Activated T-cell treated with anti-CD3 and anti-CD28 coated beads, Interleukin-2, amount 50 U/mL, for 48 hours (primary cell): ENCODE data around the gene SPDL1.

Source experiments
- DNase-seq, 2 experiments: peaks; one replicate each; pipeline ENCODE4 v3.0.0-alpha.2; 2020

SPDL1 gene, protein sequence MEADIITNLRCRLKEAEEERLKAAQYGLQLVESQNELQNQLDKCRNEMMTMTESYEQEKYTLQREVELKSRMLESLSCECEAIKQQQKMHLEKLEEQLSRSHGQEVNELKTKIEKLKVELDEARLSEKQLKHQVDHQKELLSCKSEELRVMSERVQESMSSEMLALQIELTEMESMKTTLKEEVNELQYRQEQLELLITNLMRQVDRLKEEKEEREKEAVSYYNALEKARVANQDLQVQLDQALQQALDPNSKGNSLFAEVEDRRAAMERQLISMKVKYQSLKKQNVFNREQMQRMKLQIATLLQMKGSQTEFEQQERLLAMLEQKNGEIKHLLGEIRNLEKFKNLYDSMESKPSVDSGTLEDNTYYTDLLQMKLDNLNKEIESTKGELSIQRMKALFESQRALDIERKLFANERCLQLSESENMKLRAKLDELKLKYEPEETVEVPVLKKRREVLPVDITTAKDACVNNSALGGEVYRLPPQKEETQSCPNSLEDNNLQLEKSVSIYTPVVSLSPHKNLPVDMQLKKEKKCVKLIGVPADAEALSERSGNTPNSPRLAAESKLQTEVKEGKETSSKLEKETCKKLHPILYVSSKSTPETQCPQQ

DNA sequence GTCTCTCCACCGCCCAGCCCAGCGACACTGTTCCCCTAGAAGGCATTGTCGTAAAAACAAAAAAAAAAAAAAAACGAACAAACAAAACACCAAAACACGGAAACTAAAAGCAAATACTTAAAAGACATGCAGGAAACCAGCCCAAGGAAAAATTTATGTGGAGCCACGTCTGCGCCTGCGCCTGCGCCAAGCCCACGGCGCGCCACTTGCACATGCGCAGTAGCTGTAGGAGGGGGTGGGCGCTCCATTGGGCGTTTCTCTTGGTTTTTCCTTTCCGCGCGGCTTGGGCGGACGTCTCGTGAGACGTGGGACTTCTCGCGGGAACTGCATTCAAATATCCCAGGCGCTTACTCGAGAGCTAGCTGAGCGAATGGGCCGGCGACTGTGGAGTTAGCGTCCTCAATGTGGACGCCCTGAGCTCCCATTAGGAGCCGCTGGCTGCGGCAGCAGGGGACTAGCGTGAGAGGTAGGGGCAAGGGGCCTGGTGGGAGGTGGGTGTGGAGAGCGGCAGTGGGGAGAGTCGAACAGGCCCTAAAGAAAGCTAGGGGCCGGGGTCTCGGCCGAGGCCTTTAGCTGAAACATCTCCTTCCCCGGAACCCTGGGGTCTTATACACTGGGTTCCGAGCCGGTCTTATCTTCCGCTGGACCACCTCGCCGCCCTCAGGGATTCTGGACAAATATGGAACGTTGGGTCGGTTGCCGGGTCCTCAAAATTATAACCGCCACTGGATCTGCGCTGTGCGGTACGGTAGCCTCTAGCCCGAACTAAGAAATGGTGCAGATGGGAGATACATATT is at the start of gene SPDL1:
Gene SPDL1, plus strand, starts transcription at position 350 of the 797 bp plus-strand sequence. CDS start 4,644 bp downstream, outside the sequence.
- DNase-seq: peak; percentile 96

DNA sequence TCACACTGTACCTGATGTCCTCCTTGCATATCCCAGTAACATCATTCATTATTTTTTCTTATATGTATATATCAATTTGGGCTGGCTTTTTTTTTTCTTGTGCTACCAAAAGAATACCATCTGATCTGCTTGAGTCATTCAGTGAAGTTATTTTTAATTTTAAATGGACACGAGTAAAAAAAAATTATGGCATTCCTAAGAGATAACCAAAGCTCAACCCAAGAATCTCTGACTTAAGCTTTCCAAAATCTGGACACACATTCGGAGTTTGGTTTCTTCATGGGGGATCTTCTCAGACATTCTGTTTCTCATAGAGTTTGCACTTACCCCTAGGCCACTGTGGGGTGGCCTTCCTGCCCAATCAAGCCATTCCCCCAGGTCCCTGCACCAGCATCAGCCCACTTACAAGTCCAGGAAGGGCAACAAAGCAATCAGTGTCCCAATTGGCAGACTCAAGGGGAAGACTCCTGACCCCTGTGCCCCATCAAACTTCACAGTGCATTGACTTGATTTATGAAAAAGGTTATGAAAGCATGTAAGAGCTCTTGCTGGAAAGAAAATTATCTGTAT is 49.2 kb upstream of the SPDL1 start:
- no peak for DNase-seq

DNA sequence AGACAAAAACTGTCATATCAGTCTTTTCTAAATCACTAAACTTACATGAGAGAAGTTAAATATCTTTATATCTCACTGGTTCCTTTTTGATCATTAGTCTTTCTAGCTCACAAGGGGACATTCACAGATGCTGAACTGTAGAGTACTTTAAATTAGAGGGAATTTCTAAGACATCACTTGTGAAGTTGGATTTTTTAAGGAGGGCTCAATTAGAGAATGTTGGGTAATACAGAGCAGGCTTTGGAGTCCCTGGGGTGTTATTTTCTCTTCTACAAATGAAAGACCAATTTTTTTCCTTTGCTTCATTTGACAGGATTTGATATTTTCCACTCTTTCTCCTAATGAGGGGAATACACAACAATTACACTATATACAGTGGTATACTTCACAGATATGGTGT is 48.6 kb upstream of the SPDL1 start:
- DNase-seq: no peak

DNA sequence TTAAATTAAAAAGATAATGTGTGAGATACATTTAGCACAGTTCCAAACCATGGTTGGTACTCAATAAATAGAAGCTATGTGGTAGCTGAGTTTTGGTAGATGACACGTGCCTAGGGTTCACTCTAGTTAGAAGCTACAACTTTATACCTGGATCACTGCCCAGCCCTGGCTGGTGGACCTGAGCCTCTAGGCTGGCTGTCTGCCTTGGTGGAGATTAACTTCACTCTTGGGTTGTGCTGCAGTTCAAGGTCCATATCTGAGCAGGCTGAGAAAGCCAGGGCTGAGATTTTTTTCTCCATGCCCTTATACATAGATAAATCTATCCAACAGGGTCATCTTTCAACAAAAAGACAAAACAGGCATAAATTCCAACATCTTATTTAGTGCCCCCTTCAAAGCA is 44.6 kb upstream of the SPDL1 start:
- no peak for DNase-seq

DNA sequence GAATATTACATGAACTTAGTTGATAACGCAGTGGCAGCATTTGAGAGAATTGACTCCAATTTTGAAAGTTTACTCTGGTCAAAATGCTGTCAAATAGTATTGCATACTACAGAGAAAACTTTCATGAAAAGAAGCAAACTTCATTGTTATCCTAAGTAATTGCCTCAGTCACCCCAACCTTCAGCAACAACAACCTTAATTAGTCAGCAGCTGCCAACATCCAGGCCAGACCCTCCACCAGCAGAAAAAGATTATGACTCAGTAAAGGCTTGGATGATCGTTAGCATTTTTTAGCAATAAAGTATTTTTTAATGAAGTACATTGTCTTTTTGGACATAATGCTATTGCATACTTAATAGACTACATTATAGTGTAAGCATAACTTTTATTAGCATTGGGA is 40.8 kb upstream of the SPDL1 start:
- DNase-seq: no peak

DNA sequence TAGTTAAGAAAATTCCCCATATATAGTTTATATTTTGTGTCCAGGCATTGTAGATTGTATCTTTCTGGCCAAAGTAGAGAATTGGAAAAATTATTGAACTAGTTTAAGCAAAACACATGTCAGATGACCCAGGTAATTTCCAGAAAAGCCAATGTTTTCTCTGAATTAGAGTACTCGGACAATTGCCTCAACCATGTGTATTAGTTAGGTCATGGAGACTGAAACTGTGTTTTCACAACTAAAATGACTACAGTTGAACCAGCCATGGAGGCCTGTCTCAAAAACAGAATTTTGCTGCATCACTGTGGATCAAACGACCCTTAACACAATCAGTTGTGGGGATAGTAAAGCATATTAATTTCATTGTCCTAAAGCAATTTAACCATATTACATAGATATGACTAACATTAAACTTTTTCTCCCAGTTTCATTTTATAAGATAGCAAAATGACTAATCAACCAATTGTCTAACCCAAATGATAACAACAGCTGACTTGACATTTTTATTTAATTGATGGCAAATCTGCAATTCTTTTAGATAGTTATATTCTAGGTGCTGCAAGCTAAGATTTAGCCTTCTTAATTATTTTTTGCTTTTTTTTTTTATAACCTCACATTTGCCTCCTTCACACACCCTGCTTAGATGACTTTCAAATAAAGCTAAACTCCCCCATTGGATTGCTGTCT is 39.2 kb upstream of the SPDL1 start:
- DNase-seq: no peak

DNA sequence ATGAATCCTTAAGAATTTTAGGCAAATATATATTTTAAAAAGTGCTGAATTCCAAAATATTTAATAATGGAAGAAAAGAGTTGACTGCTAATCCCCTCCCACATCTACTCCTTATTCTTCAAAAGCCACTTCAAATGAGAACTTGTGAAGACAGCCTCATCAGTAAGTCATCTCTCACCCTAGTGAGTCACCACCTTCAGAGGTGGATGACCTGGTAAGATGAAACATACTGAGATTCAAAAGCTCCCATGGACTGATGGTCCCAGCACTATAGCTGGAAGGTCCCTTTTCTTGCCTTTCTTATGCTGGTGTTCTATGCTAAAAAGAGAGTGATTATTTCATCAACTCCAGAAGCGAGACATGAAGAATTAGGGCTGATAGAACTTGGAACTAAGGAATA is 37.8 kb upstream of the SPDL1 start:
- no peak for DNase-seq

DNA sequence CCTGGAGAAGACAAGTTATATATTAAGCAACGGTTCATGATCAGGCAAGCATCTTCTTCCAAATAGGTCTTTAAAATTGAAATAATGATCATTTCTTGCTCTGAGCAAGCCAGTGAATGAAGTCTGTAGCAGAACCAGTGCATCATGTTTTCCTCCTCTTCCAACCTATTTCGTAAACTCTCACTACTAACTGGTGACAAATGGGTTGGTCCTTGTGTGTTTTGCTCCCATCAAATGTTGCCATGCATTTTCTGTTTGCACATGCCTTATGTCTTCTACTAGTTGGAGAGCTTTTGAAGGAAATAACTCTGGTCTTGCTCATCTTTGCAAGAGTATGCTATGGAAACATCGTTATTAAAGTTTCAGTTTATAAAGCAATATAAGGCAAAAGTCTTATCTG is 37.2 kb upstream of the SPDL1 start:
- no peak for DNase-seq

DNA sequence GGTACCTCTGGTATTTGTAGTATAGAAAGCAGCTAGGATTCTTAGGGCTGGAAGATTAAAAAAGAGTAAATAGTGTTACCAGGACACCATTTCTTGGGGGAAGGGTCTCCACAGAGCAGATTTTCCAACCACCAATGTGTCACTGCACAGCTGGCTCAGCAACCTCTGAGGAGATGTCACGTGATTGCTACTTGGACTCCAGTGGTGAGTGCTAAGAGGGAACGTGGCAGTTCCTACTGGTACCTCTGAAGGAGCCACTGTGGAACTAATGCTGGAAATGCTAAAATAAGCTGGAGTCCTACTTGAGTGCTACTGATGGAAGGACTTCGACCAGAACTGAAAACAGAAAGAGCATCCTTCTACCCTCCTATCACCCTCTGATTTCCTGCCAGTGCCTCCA is 36.1 kb upstream of the SPDL1 start:
- DNase-seq: no peak

DNA sequence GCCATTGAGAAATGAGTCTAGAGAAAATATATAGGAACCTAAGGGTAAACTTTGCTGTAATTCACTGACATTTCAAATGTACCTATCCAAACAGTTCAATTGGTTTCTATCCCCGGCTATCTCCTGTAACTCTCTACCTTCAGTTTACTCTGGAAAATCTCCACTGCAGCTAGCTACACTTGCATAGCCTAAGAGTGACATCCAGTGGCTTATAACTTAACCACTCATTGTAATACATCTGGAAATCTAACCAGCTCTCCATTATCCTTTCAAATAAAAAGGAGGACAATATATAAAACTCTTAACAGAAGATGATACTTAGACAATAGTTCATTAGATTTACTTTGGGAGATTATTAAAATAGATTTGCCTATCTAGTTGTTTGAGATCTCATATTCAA is 35.3 kb upstream of the SPDL1 start:
- no peak for DNase-seq

DNA sequence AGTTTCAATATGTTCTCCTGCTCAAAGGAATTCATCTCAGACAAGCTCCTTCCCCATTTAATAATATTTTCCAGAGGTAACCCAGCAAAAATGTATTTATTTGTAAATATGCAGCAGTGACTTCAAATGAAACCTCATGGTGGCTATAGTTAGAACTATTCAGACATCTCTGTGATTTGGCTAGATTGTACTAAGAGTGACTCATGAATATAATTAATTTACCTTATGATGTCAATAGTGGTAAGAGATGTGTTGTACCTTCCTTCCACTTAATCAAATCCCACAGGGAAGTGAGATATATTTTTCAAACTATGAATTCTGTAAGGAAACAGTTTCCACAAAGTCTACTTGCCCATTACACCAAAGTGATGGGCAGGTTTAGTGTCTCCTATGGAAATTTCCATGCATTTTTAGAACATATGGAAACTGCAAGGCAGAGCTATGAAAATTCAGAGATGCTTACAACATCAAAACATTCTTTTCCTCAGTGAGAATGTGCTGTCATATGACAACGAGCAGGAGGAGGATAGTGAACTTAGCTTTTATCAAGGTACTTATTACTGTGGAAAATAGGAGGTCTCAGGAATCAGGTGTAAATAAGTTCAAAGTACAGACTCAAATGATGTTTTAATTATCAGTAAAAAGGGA is 34.0 kb upstream of the SPDL1 start:
- DNase-seq: no peak

DNA sequence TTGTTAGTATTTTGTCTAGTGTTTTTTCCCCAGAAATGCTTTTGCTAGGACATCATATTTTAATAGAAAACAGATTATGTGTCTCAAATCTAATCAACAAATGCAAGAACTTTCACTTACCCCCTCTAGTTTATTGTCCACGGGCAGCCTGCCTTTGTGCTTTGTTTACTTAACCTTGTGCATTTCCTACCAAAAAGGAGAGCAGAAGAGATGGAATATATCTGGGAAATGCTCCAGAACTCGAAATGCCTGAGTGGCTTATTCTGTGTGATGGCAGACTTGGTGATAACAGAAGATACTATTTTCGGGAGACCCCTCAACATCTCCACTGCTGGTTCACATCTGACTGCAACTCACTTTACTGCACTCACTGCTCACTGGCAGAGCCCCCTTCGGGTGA is 33.3 kb upstream of the SPDL1 start:
- DNase-seq: no peak

DNA sequence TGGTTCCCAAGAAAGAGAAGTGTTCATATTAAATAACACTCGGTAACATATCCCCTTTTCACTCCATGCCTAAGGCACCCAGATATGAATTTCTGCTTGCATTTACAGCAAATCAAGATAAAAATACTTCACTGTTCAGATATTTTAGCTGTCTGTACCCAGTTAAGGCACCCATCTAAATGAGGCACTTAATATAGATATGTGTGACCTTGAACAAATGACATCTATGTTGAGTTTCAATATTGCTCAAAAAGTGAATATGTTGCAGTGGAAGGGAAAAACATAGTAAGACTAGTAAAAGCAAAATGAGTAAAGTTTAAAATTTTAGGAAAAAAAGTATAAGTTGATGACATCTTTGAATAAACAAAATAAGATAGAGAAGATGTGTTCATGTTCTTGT is 32.4 kb upstream of the SPDL1 start:
- DNase-seq: no peak

DNA sequence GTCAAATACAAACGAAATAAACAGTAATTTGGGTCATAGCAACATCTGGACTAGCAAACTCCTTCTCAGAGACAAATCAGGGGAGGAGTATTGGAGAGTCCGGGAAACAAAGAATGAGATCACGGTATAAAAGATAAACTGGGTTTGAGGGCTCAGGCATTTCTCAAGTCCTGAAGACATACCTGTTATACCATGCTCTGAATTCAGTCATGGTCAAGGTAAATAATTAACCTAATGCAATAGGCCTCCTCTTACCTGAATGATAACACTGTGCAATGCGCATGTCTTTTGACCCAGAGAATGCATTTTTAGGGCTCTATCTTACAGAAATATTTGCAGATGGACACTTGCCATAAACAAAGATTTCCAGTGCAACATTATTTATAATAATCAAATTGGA is 31.9 kb upstream of the SPDL1 start:
- DNase-seq: no peak

DNA sequence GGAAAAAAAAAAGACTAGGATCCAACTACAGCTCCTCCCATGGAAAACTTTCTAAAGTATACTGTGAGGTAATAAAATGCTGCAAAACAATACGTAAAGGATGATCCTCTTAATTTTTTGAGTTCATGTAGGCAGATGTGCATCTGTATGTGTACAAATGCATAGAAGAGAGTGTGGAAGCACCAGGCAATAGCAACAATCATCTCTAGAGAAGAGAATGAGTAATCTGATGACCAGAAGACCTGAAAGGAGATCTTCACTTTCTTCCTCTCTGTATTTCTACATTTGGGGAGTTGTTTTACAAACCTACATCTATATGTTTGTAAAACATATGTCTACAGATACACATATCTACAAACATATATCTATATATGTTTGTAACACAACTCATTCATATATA is 29.3 kb upstream of the SPDL1 start:
- DNase-seq: no peak

DNA sequence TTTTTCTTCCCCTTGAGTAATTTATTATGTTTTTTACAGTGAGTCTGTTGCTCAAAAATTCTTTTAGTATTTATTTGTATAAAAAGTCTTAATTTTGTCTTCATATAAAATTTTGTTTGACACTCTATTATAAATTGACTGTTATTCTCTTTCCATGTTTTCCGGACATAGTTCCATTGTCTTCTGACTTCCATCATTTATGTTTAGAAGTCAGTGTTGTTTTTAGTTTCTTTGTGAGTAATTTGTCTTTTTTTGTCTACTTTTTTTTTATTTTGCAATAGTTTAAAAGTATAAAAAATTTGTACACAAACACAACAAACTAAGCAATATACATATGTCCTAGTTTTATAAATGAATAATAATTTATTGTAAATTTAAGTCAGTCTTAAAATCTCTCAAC is 25.7 kb upstream of the SPDL1 start:
- no peak for DNase-seq

DNA sequence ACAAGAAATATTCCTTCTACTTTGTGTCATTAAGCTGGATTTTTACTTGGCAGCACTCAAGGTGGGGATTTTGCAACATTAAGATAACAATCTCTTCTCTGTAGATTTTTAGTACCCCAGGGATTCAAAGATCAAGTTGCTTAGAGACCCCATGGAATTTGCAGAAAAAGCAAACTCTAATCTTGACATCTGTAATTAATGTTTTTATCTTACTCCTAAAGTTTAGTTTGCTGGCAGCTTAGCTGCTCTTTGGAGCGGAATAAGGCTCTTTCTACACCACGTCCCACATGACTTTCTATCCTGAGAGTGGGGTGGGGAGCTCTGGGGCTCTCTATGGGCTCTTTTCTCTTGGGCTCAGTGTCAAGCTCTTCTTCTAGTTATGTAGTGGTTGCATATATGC is 21.7 kb upstream of the SPDL1 start:
- no peak for DNase-seq

DNA sequence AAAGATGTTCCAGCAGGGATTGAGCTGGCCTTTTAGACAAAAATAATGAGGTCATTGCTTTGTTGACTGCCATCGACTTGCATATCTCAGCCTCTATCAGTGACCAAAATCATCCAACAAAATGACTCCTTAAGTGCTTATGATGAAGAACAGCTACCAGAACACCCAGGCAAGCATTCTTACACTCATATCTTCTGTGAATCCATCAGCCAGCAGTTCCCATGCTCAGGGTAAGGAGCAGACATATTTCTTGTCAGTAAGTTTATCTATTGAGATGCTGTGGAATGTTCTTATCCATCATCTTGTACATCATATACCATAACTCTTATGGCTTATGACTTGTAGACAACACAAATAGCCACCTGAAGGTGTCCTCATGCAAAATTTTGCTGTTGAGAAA is 20.2 kb upstream of the SPDL1 start:
- no peak for DNase-seq

DNA sequence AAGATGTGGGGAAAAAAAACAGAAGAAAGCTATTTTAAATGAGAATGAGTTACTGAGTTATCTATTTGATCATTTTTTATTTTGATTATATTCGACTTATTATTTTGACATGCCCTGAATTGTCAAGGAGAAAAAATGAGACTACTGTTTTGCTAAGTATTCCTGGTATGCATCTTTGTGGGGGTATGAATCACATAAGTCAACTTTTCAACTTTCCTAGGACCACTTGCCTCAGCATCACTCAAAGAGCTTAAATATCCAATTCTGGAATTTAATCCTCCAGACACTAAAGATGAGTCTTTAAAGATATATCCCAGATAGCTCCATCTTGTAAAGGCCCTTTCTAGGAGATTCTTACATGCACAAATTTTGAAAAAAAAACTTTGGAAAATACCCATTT is 17.4 kb upstream of the SPDL1 start:
- no peak for DNase-seq

DNA sequence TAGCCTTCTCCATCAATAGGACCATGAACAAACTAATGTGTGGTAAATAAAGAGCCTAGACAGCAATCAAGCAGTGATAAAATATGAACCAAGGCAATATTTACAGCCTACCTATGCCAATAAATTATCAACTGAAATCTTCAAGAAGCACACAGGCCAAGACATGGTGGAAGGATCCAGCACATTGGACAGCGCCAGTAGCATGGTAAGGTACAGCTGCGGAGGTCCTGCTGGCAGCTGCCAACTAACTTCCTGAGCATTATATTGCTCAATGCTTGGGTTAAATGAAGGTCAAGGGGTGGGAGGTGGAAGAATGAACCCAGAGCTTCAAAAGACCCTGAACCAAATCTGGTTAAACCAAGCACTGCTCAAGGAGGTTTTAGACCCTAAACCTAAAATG is 16.5 kb upstream of the SPDL1 start:
- DNase-seq: no peak

DNA sequence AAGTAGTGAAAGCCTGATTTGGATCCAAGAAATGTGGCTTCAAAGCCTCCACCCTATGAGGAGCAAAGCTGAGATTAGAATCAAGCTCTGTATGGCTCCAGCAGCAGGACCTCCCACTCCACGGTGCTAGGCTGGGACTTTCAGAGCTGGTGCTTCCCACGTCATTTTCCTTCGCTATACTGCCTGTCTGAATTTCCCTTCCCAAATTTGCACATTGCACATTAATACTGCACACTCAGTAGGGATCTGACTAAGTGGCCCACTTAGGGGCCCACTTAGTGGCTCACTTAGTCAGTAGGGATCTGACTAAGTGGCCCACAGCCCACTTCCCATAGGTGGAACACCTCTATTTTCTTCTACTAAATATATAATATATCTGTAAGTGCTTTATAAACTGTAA is 14.1 kb upstream of the SPDL1 start:
- DNase-seq: no peak

DNA sequence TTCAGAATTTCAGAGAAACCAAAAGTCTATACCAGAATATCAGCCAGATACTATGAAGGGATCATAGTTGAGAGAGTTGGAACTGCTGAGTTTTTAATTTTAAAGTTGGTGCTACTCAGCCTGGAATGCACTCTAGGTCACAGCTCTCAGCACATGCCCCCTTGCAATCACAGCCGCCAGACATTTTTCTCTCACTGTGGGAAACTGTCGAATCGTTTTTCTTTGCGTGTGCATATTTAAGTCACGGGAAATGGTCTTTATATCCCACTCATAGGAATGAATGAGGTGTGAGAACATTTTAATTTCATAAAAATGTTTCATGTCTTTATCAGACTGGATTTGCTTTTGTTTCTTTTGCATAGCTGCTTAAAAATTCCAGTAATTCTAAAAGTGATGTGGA is 12.2 kb upstream of the SPDL1 start:
- DNase-seq: no peak
